MM.1S (cell line): ENCODE results near the gene DNAH5.
"Not testable (repeated sequence)": the region's sequence is repeated elsewhere in the genome, so short reads cannot be mapped to it uniquely, and the experiment has no call there.

Source experiments
- DNase-seq: peaks from one replicate; pipeline ENCODE4 v3.0.0-alpha.2; 2015
- H2AFZ ChIP-seq: fragments of 300-600 bp; sonication (generic); 2 replicates; pipeline ENCODE4 v1.6.0; 2016; ENCODE audit warnings: antibody characterized with exemption, low read length
- H3F3A ChIP-seq: fragments of 300-600 bp; sonication (generic); 2 replicates; pipeline ENCODE4 v1.6.1; 2016; ENCODE audit warnings: mild to moderate bottlenecking, antibody characterized with exemption, low read length, moderate library complexity, mixed read lengths; ENCODE audit not compliant: insufficient read depth
- H3K27ac ChIP-seq: fragments of 300-600 bp; sonication (generic); 2 replicates; pipeline ENCODE4 v1.5.1; 2016; ENCODE audit warnings: mild to moderate bottlenecking, low read length
- H3K27me3 ChIP-seq: fragments of 300-600 bp; sonication (generic); replicated peaks from 2 replicates; pipeline ENCODE4 v1.6.0; 2016; ENCODE audit warnings: low read length; ENCODE audit not compliant: insufficient read depth
- H3K36me3 ChIP-seq: fragments of 300-600 bp; sonication (generic); replicated peaks from 2 replicates; pipeline ENCODE4 v1.6.1; 2016; ENCODE audit warnings: mild to moderate bottlenecking, low read length, mixed read lengths; ENCODE audit not compliant: insufficient read depth
- H3K4me1 ChIP-seq: fragments of 300-600 bp; sonication (generic); 2 replicates; pipeline ENCODE4 v1.6.1; 2016; ENCODE audit warnings: low read length, mixed read lengths
- H3K4me2 ChIP-seq: fragments of 300-600 bp; sonication (generic); 2 replicates; pipeline ENCODE4 v1.6.0; 2016; ENCODE audit warnings: low read depth, low read length
- H3K4me3 ChIP-seq: fragments of 300-600 bp; sonication (generic); 2 replicates; pipeline ENCODE4 v1.5.1; 2016; ENCODE audit warnings: low read length, mixed read lengths
- H3K79me2 ChIP-seq: fragments of 300-600 bp; sonication (generic); 2 replicates; pipeline ENCODE4 v1.6.1; 2016; ENCODE audit warnings: mixed run types, low read length, mixed read lengths
- H3K9ac ChIP-seq: fragments of 300-600 bp; sonication (generic); 2 replicates; pipeline ENCODE4 v1.6.1; 2016; ENCODE audit warnings: low read length, mixed read lengths
- H3K9me2 ChIP-seq: fragments of 300-600 bp; sonication (generic); replicated peaks from 2 replicates; pipeline ENCODE4 v1.6.1; 2016; ENCODE audit warnings: mild to moderate bottlenecking, low read length, mixed read lengths; ENCODE audit not compliant: insufficient read depth
- H3K9me3 ChIP-seq: fragments of 300-600 bp; sonication (generic); replicated peaks from 2 replicates; pipeline ENCODE4 v1.6.1; 2016; ENCODE audit warnings: mild to moderate bottlenecking, low read length, mixed read lengths; ENCODE audit not compliant: insufficient read depth
- H4K20me1 ChIP-seq: fragments of 300-600 bp; sonication (generic); 2 replicates; pipeline ENCODE4 v1.6.1; 2016; ENCODE audit warnings: mild to moderate bottlenecking, low read length, moderate library complexity, mixed read lengths; ENCODE audit not compliant: insufficient read depth
- CTCF ChIP-seq: fragments of 300-600 bp; sonication (generic); IDR thresholded peaks from 2 replicates; pipeline ENCODE4 v1.5.1; 2016; ENCODE audit warnings: antibody characterized with exemption, low read length, mixed read lengths
- EZH2 ChIP-seq: fragments of 300-600 bp; sonication (generic); optimal IDR thresholded peaks from 2 replicates; pipeline ENCODE3; 2017; ENCODE audit warnings: low read depth, mild to moderate bottlenecking, antibody characterized with exemption, low read length, mixed read lengths
- EZH2phosphoT487 ChIP-seq: fragments of 300-600 bp; sonication (generic); IDR thresholded peaks from 2 replicates; pipeline ENCODE4 v1.6.1; 2018; ENCODE audit warnings: antibody characterized with exemption, low read length

DNAH5 gene

GRCh38 chr5:13985731-13986418, 41.4 kb upstream of the DNAH5 start:
- Histone ChIP-seq H3K9me3 (no peaks in the 10 kb centered on the region), H3K9me2 (no peaks in the 10 kb centered on the region), H4K20me1 (no peaks in the 10 kb centered on the region), H3F3A (no peaks in the 10 kb centered on the region), H3K4me2 (no peak overlapping the region), H3K4me3 (no peak overlapping the region), H3K27ac (no peak overlapping the region), H3K27me3 (no peaks in the 10 kb centered on the region), H3K9ac (no peak overlapping the region), H3K79me2 (no peaks in the 10 kb centered on the region), H3K36me3 (no peaks in the 10 kb centered on the region), H3K4me1 (no peaks in the 10 kb centered on the region), H2AFZ (no peak overlapping the region)
- DNase-seq: no peak
- TF ChIP-seq EZH2phosphoT487: no peak
- no peak for TF ChIP-seq CTCF
- no peak for TF ChIP-seq EZH2

GRCh38 chr5:13984888-13985287, 40.4 kb upstream of the DNAH5 start:
- not testable (repeated sequence) for DNase-seq, H3K79me2 ChIP-seq, H3K36me3 ChIP-seq, H3K9me2 ChIP-seq, H2AFZ ChIP-seq, H3K27ac ChIP-seq, H3K27me3 ChIP-seq, H3K4me3 ChIP-seq, H3K9me3 ChIP-seq, H3K9ac ChIP-seq, H4K20me1 ChIP-seq, H3F3A ChIP-seq, H3K4me2 ChIP-seq, H3K4me1 ChIP-seq

GRCh38 chr5:13976867-13977830, 32.7 kb upstream of the DNAH5 start:
- no peaks in the 10 kb centered on the region for H3K27me3 ChIP-seq
- H3K4me2 ChIP-seq: no peak overlapping the region
- H3F3A ChIP-seq: no peaks in the 10 kb centered on the region
- no peaks in the 10 kb centered on the region for H3K79me2 ChIP-seq
- no peak overlapping the region for H2AFZ ChIP-seq
- H3K9ac ChIP-seq: no peak overlapping the region
- TF ChIP-seq CTCF (peak; percentile 22), EZH2 (no peak), EZH2phosphoT487 (no peak)
- H3K4me3 ChIP-seq: no peak overlapping the region
- H3K9me2 ChIP-seq: no peaks in the 10 kb centered on the region
- H4K20me1 ChIP-seq: no peaks in the 10 kb centered on the region
- H3K27ac ChIP-seq: no peak overlapping the region
- H3K4me1 ChIP-seq: no peaks in the 10 kb centered on the region
- peak; percentile 16 for DNase-seq
- no peaks in the 10 kb centered on the region for H3K9me3 ChIP-seq
- no peaks in the 10 kb centered on the region for H3K36me3 ChIP-seq

- Histone ChIP-seq H3K27ac (no peak overlapping the region), H3K9ac (no peak overlapping the region), H3K79me2 (no peaks in the 10 kb centered on the region), H3K9me2 (no peaks in the 10 kb centered on the region), H3K4me1 (no peaks in the 10 kb centered on the region), H2AFZ (no peak overlapping the region), H3F3A (no peaks in the 10 kb centered on the region), H3K36me3 (no peaks in the 10 kb centered on the region), H3K4me2 (no peak overlapping the region), H3K9me3 (no peaks in the 10 kb centered on the region), H3K4me3 (no peak overlapping the region), H4K20me1 (no peaks in the 10 kb centered on the region), H3K27me3 (no peaks in the 10 kb centered on the region)
- TF ChIP-seq EZH2phosphoT487 (no peak), CTCF (no peak), EZH2 (no peak)
- no peak for DNase-seq
Measured at GRCh38 chr5:13976223-13976622, 31.7 kb upstream of the DNAH5 start.
